Measurements from ENCODE around the gene KRTAP5-5.
"Not testable (repeated sequence)": the region's sequence is repeated elsewhere in the genome, so short reads cannot be mapped to it uniquely, and the experiment has no call there.

The KRTAP5-5 gene

GRCh38 chr11:1598816-1599215 lies 30.8 kb upstream of the KRTAP5-5 start:
- no peaks in the 10 kb centered on the region for H4K20me1 ChIP-seq (ENCODE audit: insufficient read depth, low read length)
- H2AFZ ChIP-seq (ENCODE audit: low read depth, low read length): no peak overlapping the region
- TF ChIP-seq EZH2 (IDR thresholded peaks at IDR 0.05; ENCODE audit: borderline replicate concordance, low read depth, low read length, severe bottlenecking): no peak
- no peak for TF ChIP-seq CTCF (IDR thresholded peaks at IDR 0.05; ENCODE audit: borderline replicate concordance, extremely low read depth, low read length, poor library complexity, severe bottlenecking)
- no peaks in the 10 kb centered on the region for H3K79me2 ChIP-seq (ENCODE audit: insufficient read depth, low read length)
- H3K4me3 ChIP-seq (ENCODE audit: low read depth in 1 of 2, low read length in 2 of 2): no peak overlapping the region
- H3K9ac ChIP-seq (ENCODE audit: low read depth, low read length): no peak overlapping the region
- H3K27me3 ChIP-seq (ENCODE audit: insufficient read depth, low read length, poor library complexity): peaks cover 8% of the 10 kb centered on the region
- ATAC-seq (ENCODE audit: insufficient read depth, low read depth) (no peak), DNase-seq (no peak)
- H3K4me2 ChIP-seq (ENCODE audit: insufficient read depth, low read length): no peak overlapping the region
- no peaks in the 10 kb centered on the region for H3K9me3 ChIP-seq (ENCODE audit: insufficient read depth, low read length, severe bottlenecking)
- no peaks in the 10 kb centered on the region for H3K4me1 ChIP-seq (ENCODE audit: insufficient read depth, low read length)
- no peaks in the 10 kb centered on the region for H3K36me3 ChIP-seq (ENCODE audit: insufficient read depth, low read length)
- no peak overlapping the region for H3K27ac ChIP-seq (ENCODE audit: low read length)

DNA sequence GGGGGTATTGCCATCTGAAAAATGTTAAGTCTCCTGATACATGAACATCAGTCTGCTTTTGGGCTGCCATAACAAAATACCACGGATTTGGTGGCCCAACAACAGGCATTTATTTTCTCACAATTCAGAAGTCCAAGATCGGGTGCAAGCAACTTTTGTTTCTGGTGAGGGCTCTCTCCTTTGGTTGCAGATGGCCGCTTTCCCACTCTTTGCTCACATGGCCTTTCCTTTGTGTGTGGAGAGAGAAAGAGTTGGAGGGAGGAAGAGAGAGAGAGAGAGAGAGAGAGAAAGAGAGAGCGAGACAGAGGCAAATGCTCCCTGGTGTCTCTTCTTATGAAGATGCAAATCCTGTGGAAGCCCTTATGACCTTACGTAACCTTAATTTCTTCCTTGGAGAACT lies 28.9 kb upstream of the KRTAP5-5 start:
- no peaks in the 10 kb centered on the region for H3K36me3 ChIP-seq (ENCODE audit: insufficient read depth, low read length)
- H3K9ac ChIP-seq (ENCODE audit: low read depth, low read length): no peak overlapping the region
- no peaks in the 10 kb centered on the region for H3K4me1 ChIP-seq (ENCODE audit: insufficient read depth, low read length)
- H3K4me2 ChIP-seq (ENCODE audit: insufficient read depth, low read length): no peak overlapping the region
- H3K9me3 ChIP-seq (ENCODE audit: insufficient read depth, low read length, severe bottlenecking): no peaks in the 10 kb centered on the region
- H3K4me3 ChIP-seq (ENCODE audit: low read depth in 1 of 2, low read length in 2 of 2): no peak overlapping the region
- TF ChIP-seq CTCF (IDR thresholded peaks at IDR 0.05; ENCODE audit: borderline replicate concordance, extremely low read depth, low read length, poor library complexity, severe bottlenecking) (no peak), EZH2 (IDR thresholded peaks at IDR 0.05; ENCODE audit: borderline replicate concordance, low read depth, low read length, severe bottlenecking) (no peak)
- H3K27ac ChIP-seq (ENCODE audit: low read length): no peak overlapping the region
- no peak overlapping the region for H2AFZ ChIP-seq (ENCODE audit: low read depth, low read length)
- ATAC-seq (ENCODE audit: insufficient read depth, low read depth): no peak
- H3K27me3 ChIP-seq (ENCODE audit: insufficient read depth, low read length, poor library complexity): peaks cover 12% of the 10 kb centered on the region
- no peak for DNase-seq
- H3K79me2 ChIP-seq (ENCODE audit: insufficient read depth, low read length): no peaks in the 10 kb centered on the region
- H4K20me1 ChIP-seq (ENCODE audit: insufficient read depth, low read length): no peaks in the 10 kb centered on the region

- not testable (repeated sequence) for H3K4me1 ChIP-seq (ENCODE audit: insufficient read depth, low read length); H3K4me3 ChIP-seq (ENCODE audit: low read depth in 1 of 2, low read length in 2 of 2); DNase-seq; ATAC-seq (ENCODE audit: insufficient read depth, low read depth); H3K27ac ChIP-seq (ENCODE audit: low read length); H3K79me2 ChIP-seq (ENCODE audit: insufficient read depth, low read length); H3K4me2 ChIP-seq (ENCODE audit: insufficient read depth, low read length); H4K20me1 ChIP-seq (ENCODE audit: insufficient read depth, low read length); H3K9ac ChIP-seq (ENCODE audit: low read depth, low read length); H2AFZ ChIP-seq (ENCODE audit: low read depth, low read length); H3K36me3 ChIP-seq (ENCODE audit: insufficient read depth, low read length); H3K9me3 ChIP-seq (ENCODE audit: insufficient read depth, low read length, severe bottlenecking)
- H3K27me3 ChIP-seq (ENCODE audit: insufficient read depth, low read length, poor library complexity): peaks cover 12% of the 10 kb centered on the region
Observed at GRCh38 chr11:1601663-1602062, 27.9 kb upstream of the KRTAP5-5 start.

DNA sequence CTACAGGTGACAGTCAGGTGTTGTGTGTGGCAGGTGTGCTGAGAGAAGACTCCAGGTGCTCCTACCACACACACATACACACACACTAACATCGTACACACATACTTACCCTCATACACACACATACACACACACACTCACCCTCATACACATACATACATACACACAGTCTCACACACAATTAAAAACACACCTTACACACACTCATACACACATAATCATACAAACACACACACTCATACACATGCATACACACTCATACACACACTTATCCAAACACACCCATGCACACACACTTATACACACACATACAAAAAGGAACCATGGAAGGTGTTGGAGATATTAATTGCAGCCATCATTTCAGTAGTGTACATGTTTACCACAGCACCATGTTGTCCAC lies 25.9 kb upstream of the KRTAP5-5 start:
- Histone ChIP-seq H3K4me2 (ENCODE audit: insufficient read depth, low read length) (no peak overlapping the region), H3K36me3 (ENCODE audit: insufficient read depth, low read length) (no peaks in the 10 kb centered on the region), H3K27me3 (ENCODE audit: insufficient read depth, low read length, poor library complexity) (peaks cover 12% of the 10 kb centered on the region), H3K9me3 (ENCODE audit: insufficient read depth, low read length, severe bottlenecking) (no peaks in the 10 kb centered on the region), H2AFZ (ENCODE audit: low read depth, low read length) (no peak overlapping the region), H4K20me1 (ENCODE audit: insufficient read depth, low read length) (no peaks in the 10 kb centered on the region), H3K4me1 (ENCODE audit: insufficient read depth, low read length) (no peaks in the 10 kb centered on the region), H3K27ac (ENCODE audit: low read length) (no peak overlapping the region), H3K9ac (ENCODE audit: low read depth, low read length) (no peak overlapping the region), H3K4me3 (ENCODE audit: low read depth in 1 of 2, low read length in 2 of 2) (no peak overlapping the region), H3K79me2 (ENCODE audit: insufficient read depth, low read length) (no peaks in the 10 kb centered on the region)
- DNase-seq: no peak
- ATAC-seq (ENCODE audit: insufficient read depth, low read depth): no peak
- no peak for TF ChIP-seq CTCF (IDR thresholded peaks at IDR 0.05; ENCODE audit: borderline replicate concordance, extremely low read depth, low read length, poor library complexity, severe bottlenecking)
- TF ChIP-seq EZH2 (IDR thresholded peaks at IDR 0.05; ENCODE audit: borderline replicate concordance, low read depth, low read length, severe bottlenecking): no peak
